IMR-90 (cell line): ENCODE results near the gene KCNH5. TPM values are rescaled to one million over a fixed set of nuclear protein-coding genes. Genes with fewer than 3 reads are reported as not detected.

Experiments used
- ATAC-seq: fragments of 200-7000 bp; cut with Tn5 transposase; 2 replicates; pipeline ENCODE4 v1.9.1; 2020; ENCODE audit warnings: low read depth, mild to moderate bottlenecking, moderate library complexity
- BruUV-seq: library from RNA; stranded (reverse); fragments of 400-500 nt; replicated peaks from 2 replicates; lab custom pipeline; 2021; lab: Mats Ljungman, UMichigan
- CTCF ChIA-PET: fragments of 300-600 bp; formaldehyde crosslinking; extraction: SDS; loops from one replicate; lab custom pipeline; 2021; ENCODE audit warnings: antibody characterized with exemption; lab: Yijun Ruan, JAX
- POLR2A ChIA-PET: fragments of 300-600 bp; sonication (Branson Sonifier 250); formaldehyde crosslinking; loops from one replicate; lab custom pipeline; 2022; ENCODE audit warnings: antibody characterized with exemption; ENCODE audit not compliant: unreplicated experiment; lab: Charles Lee
- DNase-seq: peaks from one replicate; pipeline ENCODE4 v3.0.0; 2013
- H2AFZ ChIP-seq: replicated peaks from 2 replicates; pipeline ENCODE3; 2013; ENCODE audit warnings: low read length, mild to moderate bottlenecking; ENCODE audit not compliant: poor library complexity
- H2AK5ac ChIP-seq: 2 replicates; pipeline ENCODE4 v1.6.1; 2013; ENCODE audit warnings: low read depth, low read length, inconsistent platforms
- H2AK9ac ChIP-seq: replicated peaks from 2 replicates; pipeline ENCODE3; 2013; ENCODE audit warnings: mild to moderate bottlenecking, low read depth, low read length, moderate library complexity; ENCODE audit not compliant: poor library complexity
- H2BK120ac ChIP-seq: 2 replicates; pipeline ENCODE4 v1.6.1; 2013; ENCODE audit warnings: low read depth, low read length, inconsistent platforms
- H2BK15ac ChIP-seq: 3 replicates; pipeline ENCODE4 v1.6.1; 2013; ENCODE audit warnings: low read depth, low read length, inconsistent platforms
- H2BK20ac ChIP-seq: 2 replicates; pipeline ENCODE4 v1.6.1; 2013; ENCODE audit warnings: low read depth, mild to moderate bottlenecking, inconsistent platforms, low read length, moderate library complexity
- H2BK5ac ChIP-seq: 2 replicates; pipeline ENCODE4 v1.6.1; 2013; ENCODE audit warnings: mild to moderate bottlenecking, low read depth, low read length, inconsistent platforms; ENCODE audit not compliant: poor library complexity, severe bottlenecking
- H3K14ac ChIP-seq: replicated peaks from 2 replicates; pipeline ENCODE4 v1.6.1; 2013; ENCODE audit warnings: low read depth, low read length, inconsistent platforms
- H3K18ac ChIP-seq: 2 replicates; pipeline ENCODE4 v1.6.1; 2013; ENCODE audit warnings: low read depth, low read length, control low read depth
- H3K23ac ChIP-seq: 2 replicates; pipeline ENCODE4 v1.6.1; 2013; ENCODE audit warnings: low read depth, low read length, inconsistent platforms
- H3K27ac ChIP-seq: 2 replicates; pipeline ENCODE4 v1.5.1; 2013; ENCODE audit warnings: mild to moderate bottlenecking, control low read depth, low read length; ENCODE audit not compliant: insufficient read depth
- H3K27me3 ChIP-seq: 2 replicates; pipeline ENCODE4 v1.6.1; 2013; ENCODE audit warnings: low read length; ENCODE audit not compliant: control insufficient read depth, insufficient read depth
- H3K36me3 ChIP-seq: 2 replicates; pipeline ENCODE4 v1.6.1; 2013; ENCODE audit warnings: low read length, mixed read lengths; ENCODE audit not compliant: control insufficient read depth, insufficient read depth
- H3K4ac ChIP-seq: 2 replicates; pipeline ENCODE4 v1.6.1; 2013; ENCODE audit warnings: low read depth, low read length, inconsistent platforms
- H3K4me1 ChIP-seq: 2 replicates; pipeline ENCODE4 v1.6.1; 2013; ENCODE audit warnings: low read length, mixed read lengths; ENCODE audit not compliant: control insufficient read depth, insufficient read depth
- H3K4me2 ChIP-seq: 2 replicates; pipeline ENCODE4 v1.6.1; 2013; ENCODE audit warnings: low read depth, mild to moderate bottlenecking, control low read depth, low read length, moderate library complexity
- H3K4me3 ChIP-seq: 2 replicates; pipeline ENCODE4 v1.5.1; 2013; ENCODE audit warnings: low read depth, mild to moderate bottlenecking, control low read depth, low read length, moderate library complexity; ENCODE audit not compliant: insufficient read depth
- H3K56ac ChIP-seq: 2 replicates; pipeline ENCODE4 v1.6.1; 2013; ENCODE audit warnings: low read length, inconsistent platforms; ENCODE audit not compliant: insufficient read depth; ENCODE audit errors: extremely low read depth
- H3K79me1 ChIP-seq, 2 experiments: 2 replicates each; pipeline ENCODE4 v1.6.1; 2013; ENCODE audit warnings: low read length in 2 of 2, inconsistent platforms in 1 of 2, low read depth in 1 of 2
- H3K9ac ChIP-seq: 2 replicates; pipeline ENCODE4 v1.6.1; 2013; ENCODE audit warnings: low read depth, low read length, control low read depth
- H3K9me1 ChIP-seq: 2 replicates; pipeline ENCODE4 v1.6.1; 2013; ENCODE audit warnings: low read length, inconsistent platforms; ENCODE audit not compliant: insufficient read depth
- H3K9me3 ChIP-seq: 2 replicates; pipeline ENCODE4 v1.6.1; 2013; ENCODE audit warnings: low read length; ENCODE audit not compliant: control insufficient read depth, insufficient read depth
- H4K20me1 ChIP-seq: 2 replicates; pipeline ENCODE4 v1.6.1; 2013; ENCODE audit warnings: low read length, inconsistent platforms; ENCODE audit not compliant: insufficient read depth
- H4K5ac ChIP-seq: 2 replicates; pipeline ENCODE4 v1.6.1; 2013; ENCODE audit warnings: mild to moderate bottlenecking, low read depth, low read length, control low read depth
- H4K8ac ChIP-seq, 2 experiments: 2 replicates each; pipeline ENCODE4 v1.6.1; 2013; ENCODE audit warnings: low read depth in 2 of 2, low read length in 2 of 2, control low read depth in 1 of 2, inconsistent platforms in 1 of 2
- H4K91ac ChIP-seq: 2 replicates; pipeline ENCODE4 v1.6.1; 2013; ENCODE audit warnings: low read depth, low read length, inconsistent platforms; ENCODE audit not compliant: insufficient read depth
- BHLHE40 ChIP-seq: fragments of 150-350 bp; IDR thresholded peaks from 2 replicates; pipeline ENCODE4 v1.6.1; 2016; ENCODE audit warnings: mild to moderate bottlenecking, low read depth, low read length
- CEBPB ChIP-seq: IDR thresholded peaks from 2 replicates; pipeline ENCODE4 v1.6.1; 2012; ENCODE audit warnings: low read depth, low read length, improper control_type of control experiment
- CHD1 ChIP-seq: IDR thresholded peaks from 2 replicates; pipeline ENCODE4 v1.6.1; 2012; ENCODE audit warnings: low read depth, low read length, improper control_type of control experiment
- FOS ChIP-seq: fragments of 150-350 bp; IDR thresholded peaks from 2 replicates; pipeline ENCODE4 v1.6.1; 2016; ENCODE audit warnings: low read depth, low read length
- MAFK ChIP-seq: IDR thresholded peaks from 2 replicates; pipeline ENCODE4 v1.6.1; 2012; ENCODE audit warnings: low read depth, low read length, improper control_type of control experiment
- MAZ ChIP-seq: IDR thresholded peaks from 2 replicates; pipeline ENCODE4 v1.6.1; 2012; ENCODE audit warnings: low read depth, mild to moderate bottlenecking, low read length, improper control_type of control experiment, moderate library complexity, borderline replicate concordance
- MXI1 ChIP-seq: IDR thresholded peaks from 2 replicates; pipeline ENCODE4 v1.6.1; 2012; ENCODE audit warnings: low read depth, mild to moderate bottlenecking, low read length, moderate library complexity, borderline replicate concordance
- NFE2L2 ChIP-seq: fragments of 150-350 bp; IDR thresholded peaks from 2 replicates; pipeline ENCODE4 v1.6.1; 2016; ENCODE audit warnings: low read depth, mild to moderate bottlenecking, low read length
- POLR2A ChIP-seq: IDR thresholded peaks from 2 replicates; pipeline ENCODE4 v1.6.1; 2012; ENCODE audit warnings: mild to moderate bottlenecking, low read depth, low read length
- RAD21 ChIP-seq: IDR thresholded peaks from 2 replicates; pipeline ENCODE4 v1.6.1; 2012; ENCODE audit warnings: low read length, improper control_type of control experiment
- RCOR1 ChIP-seq: IDR thresholded peaks from 2 replicates; pipeline ENCODE4 v1.6.1; 2012; ENCODE audit warnings: mild to moderate bottlenecking, low read length, improper control_type of control experiment; ENCODE audit not compliant: insufficient replicate concordance
- RFX5 ChIP-seq: IDR thresholded peaks from 2 replicates; pipeline ENCODE4 v1.8.0; 2012; ENCODE audit warnings: low read depth, mild to moderate bottlenecking, low read length, moderate library complexity
- SMC3 ChIP-seq: fragments of 150-350 bp; IDR thresholded peaks from 2 replicates; pipeline ENCODE4 v1.6.1; 2016; ENCODE audit warnings: low read depth, mild to moderate bottlenecking, antibody characterized with exemption, low read length, moderate library complexity
- WGBS, 2 experiments: methylation state at CpG; one replicate each; pipeline versions ENCODE4 v1.1.5 to v1.1.7; 2013; ENCODE audit warnings: missing lambda C conversion rate in 2 of 2; ENCODE audit not compliant: insufficient read length in 1 of 2; ENCODE audit errors: extremely low coverage in 2 of 2; 5-methylcytosine and 5-hydroxymethylcytosine counted together
- dilution Hi-C: fragments of 300-500 bp; cut with HindIII; formaldehyde crosslinking; loops from one replicate; pipeline ENCODE4 v1.14.3; 2018; ENCODE audit warnings: low sequenced_read_pairs; ENCODE audit not compliant: unreplicated experiment
- in situ Hi-C: fragments of 300-500 bp; cut with MboI; formaldehyde crosslinking; loops from 3 replicates; pipeline ENCODE4 v1.14.3; 2019; ENCODE audit warnings: low sequenced_read_pairs, inconsistent platforms, mixed read lengths
- intact Hi-C: fragments of 100-400 bp; cut with micrococcal nuclease; formaldehyde crosslinking; loops from 2 replicates; pipeline ENCODE4 v1.10.0; 2022
- polyA plus RNA-seq, 3 experiments: library from polyadenylated mRNA; depleted of rRNA; stranded (reverse); fragments of >200 nt; gene quantifications; 2 replicates each; pipeline ENCODE4 v1.2.3, GENCODE V29; 2012; ENCODE audit warnings: low replicate concordance in 1 of 3
- total RNA-seq: library from RNA; depleted of rRNA; stranded (reverse); fragments of >200 nt; gene quantifications from 2 replicates; pipeline ENCODE4 v1.2.3, GENCODE V29; 2012
- TF ChIP-seq, protein P1 (sequence below): conservative IDR thresholded peaks from 2 replicates; pipeline ENCODE4 v1.5.1; 2012; ENCODE audit warnings: mild to moderate bottlenecking, low read depth, low read length, improper control_type of control experiment
- TF ChIP-seq, protein P2 (sequence below): fragments of 150-350 bp; IDR thresholded peaks from 2 replicates; pipeline ENCODE4 v1.6.1; 2016; ENCODE audit warnings: low read depth, mild to moderate bottlenecking, low read length, moderate library complexity, borderline replicate concordance
- TF ChIP-seq, protein P3 (sequence below): fragments of 150-350 bp; IDR thresholded peaks from 2 replicates; pipeline ENCODE4 v1.6.1; 2017; ENCODE audit warnings: mild to moderate bottlenecking, antibody characterized with exemption, low read length, low read depth

KCNH5 gene
- total and polyA plus RNA-seq, 2 of the 4 experiments (the other 2 are of a cell fraction) = under 0.01 to 0.03 TPM

DNA sequence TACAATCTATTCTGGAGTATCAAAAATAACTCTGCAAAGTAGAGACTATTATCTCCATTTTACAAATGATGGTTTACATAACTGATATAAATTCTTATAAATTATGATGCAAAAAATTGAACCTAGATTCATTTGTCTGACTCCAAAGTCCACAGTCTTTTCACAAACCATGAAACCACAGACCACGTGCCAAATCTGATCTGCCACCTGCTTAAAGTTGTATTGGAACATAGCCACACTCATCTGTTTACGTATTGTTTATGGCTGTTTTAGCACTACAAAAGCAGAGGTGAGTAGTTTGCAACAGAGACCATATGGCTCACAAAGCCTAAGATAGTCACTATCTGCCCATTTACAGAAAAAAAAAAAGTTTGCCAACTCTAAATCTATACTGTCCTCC is 105.3 kb downstream of the KCNH5 start:
- ATAC-seq = no peak
- H2AK9ac ChIP-seq = no peak overlapping the region
- H3K23ac ChIP-seq = no peak overlapping the region
- no peaks in the 10 kb centered on the region for H3K27me3 ChIP-seq
- H3K79me1 ChIP-seq = no peaks in the 10 kb centered on the region
- H3K36me3 ChIP-seq = no peaks in the 10 kb centered on the region
- H4K91ac ChIP-seq = no peak overlapping the region
- H3K56ac ChIP-seq = no peak overlapping the region
- H4K8ac ChIP-seq = no peak overlapping the region
- H3K4me2 ChIP-seq = no peak overlapping the region
- H3K4me3 ChIP-seq = no peak overlapping the region
- H2BK5ac ChIP-seq = no peak overlapping the region
- no peak overlapping the region for H2BK15ac ChIP-seq
- H4K20me1 ChIP-seq = no peaks in the 10 kb centered on the region
- DNase-seq = no peak
- no peak overlapping the region for H2AFZ ChIP-seq
- no peak overlapping the region for H4K5ac ChIP-seq
- no peak overlapping the region for H3K18ac ChIP-seq
- CTCF ChIA-PET = no interaction called here
- POLR2A ChIA-PET = no interaction called here
- TF ChIP-seq RAD21 (no peak), MXI1 (no peak), CEBPB (no peak), POLR2A (no peak), NFE2L2 (no peak), MAFK (no peak), BHLHE40 (no peak), CHD1 (no peak), RCOR1 (no peak), SMC3 (no peak), RFX5 (no peak), FOS (no peak), MAZ (no peak)
- TF ChIP-seq, protein P1, sequence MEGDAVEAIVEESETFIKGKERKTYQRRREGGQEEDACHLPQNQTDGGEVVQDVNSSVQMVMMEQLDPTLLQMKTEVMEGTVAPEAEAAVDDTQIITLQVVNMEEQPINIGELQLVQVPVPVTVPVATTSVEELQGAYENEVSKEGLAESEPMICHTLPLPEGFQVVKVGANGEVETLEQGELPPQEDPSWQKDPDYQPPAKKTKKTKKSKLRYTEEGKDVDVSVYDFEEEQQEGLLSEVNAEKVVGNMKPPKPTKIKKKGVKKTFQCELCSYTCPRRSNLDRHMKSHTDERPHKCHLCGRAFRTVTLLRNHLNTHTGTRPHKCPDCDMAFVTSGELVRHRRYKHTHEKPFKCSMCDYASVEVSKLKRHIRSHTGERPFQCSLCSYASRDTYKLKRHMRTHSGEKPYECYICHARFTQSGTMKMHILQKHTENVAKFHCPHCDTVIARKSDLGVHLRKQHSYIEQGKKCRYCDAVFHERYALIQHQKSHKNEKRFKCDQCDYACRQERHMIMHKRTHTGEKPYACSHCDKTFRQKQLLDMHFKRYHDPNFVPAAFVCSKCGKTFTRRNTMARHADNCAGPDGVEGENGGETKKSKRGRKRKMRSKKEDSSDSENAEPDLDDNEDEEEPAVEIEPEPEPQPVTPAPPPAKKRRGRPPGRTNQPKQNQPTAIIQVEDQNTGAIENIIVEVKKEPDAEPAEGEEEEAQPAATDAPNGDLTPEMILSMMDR = no peak
- TF ChIP-seq, protein P2, sequence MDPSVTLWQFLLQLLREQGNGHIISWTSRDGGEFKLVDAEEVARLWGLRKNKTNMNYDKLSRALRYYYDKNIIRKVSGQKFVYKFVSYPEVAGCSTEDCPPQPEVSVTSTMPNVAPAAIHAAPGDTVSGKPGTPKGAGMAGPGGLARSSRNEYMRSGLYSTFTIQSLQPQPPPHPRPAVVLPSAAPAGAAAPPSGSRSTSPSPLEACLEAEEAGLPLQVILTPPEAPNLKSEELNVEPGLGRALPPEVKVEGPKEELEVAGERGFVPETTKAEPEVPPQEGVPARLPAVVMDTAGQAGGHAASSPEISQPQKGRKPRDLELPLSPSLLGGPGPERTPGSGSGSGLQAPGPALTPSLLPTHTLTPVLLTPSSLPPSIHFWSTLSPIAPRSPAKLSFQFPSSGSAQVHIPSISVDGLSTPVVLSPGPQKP = no peak
- TF ChIP-seq, protein P3, sequence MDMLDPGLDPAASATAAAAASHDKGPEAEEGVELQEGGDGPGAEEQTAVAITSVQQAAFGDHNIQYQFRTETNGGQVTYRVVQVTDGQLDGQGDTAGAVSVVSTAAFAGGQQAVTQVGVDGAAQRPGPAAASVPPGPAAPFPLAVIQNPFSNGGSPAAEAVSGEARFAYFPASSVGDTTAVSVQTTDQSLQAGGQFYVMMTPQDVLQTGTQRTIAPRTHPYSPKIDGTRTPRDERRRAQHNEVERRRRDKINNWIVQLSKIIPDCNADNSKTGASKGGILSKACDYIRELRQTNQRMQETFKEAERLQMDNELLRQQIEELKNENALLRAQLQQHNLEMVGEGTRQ = no peak
- H3K4ac ChIP-seq = no peak overlapping the region
- intact Hi-C loops = no loop called here
- H3K9ac ChIP-seq = no peak overlapping the region
- no peak overlapping the region for H2AK5ac ChIP-seq
- dilution Hi-C loops = no loop called here
- no peak overlapping the region for H2BK120ac ChIP-seq
- no peaks in the 10 kb centered on the region for H3K9me1 ChIP-seq
- H3K27ac ChIP-seq = no peak overlapping the region
- no CpG with 5 or more reads among the region's 2 CpGs for WGBS, 2 experiments
- H3K4me1 ChIP-seq = no peaks in the 10 kb centered on the region
- no TSS peak for BruUV-seq
- no peaks in the 10 kb centered on the region for H3K9me3 ChIP-seq
- in situ Hi-C loops = no loop called here
- H3K14ac ChIP-seq = no peak overlapping the region
- H2BK20ac ChIP-seq = no peak overlapping the region
